MM.1S (cell line): ENCODE data around the gene BRF1.

Experiments used
- DNase-seq: peaks from one replicate; pipeline ENCODE4 v3.0.0-alpha.2; 2015
- H2AFZ ChIP-seq: fragments of 300-600 bp; sonication (generic); 2 replicates; pipeline ENCODE4 v1.6.0; 2016; ENCODE audit warnings: antibody characterized with exemption, low read length
- H3F3A ChIP-seq: fragments of 300-600 bp; sonication (generic); 2 replicates; pipeline ENCODE4 v1.6.1; 2016; ENCODE audit warnings: mild to moderate bottlenecking, antibody characterized with exemption, low read length, moderate library complexity, mixed read lengths; ENCODE audit not compliant: insufficient read depth
- H3K27ac ChIP-seq: fragments of 300-600 bp; sonication (generic); 2 replicates; pipeline ENCODE4 v1.5.1; 2016; ENCODE audit warnings: mild to moderate bottlenecking, low read length
- H3K27me3 ChIP-seq: fragments of 300-600 bp; sonication (generic); replicated peaks from 2 replicates; pipeline ENCODE4 v1.6.0; 2016; ENCODE audit warnings: low read length; ENCODE audit not compliant: insufficient read depth
- H3K36me3 ChIP-seq: fragments of 300-600 bp; sonication (generic); replicated peaks from 2 replicates; pipeline ENCODE4 v1.6.1; 2016; ENCODE audit warnings: mild to moderate bottlenecking, low read length, mixed read lengths; ENCODE audit not compliant: insufficient read depth
- H3K4me1 ChIP-seq: fragments of 300-600 bp; sonication (generic); 2 replicates; pipeline ENCODE4 v1.6.1; 2016; ENCODE audit warnings: low read length, mixed read lengths
- H3K4me2 ChIP-seq: fragments of 300-600 bp; sonication (generic); 2 replicates; pipeline ENCODE4 v1.6.0; 2016; ENCODE audit warnings: low read depth, low read length
- H3K4me3 ChIP-seq: fragments of 300-600 bp; sonication (generic); 2 replicates; pipeline ENCODE4 v1.5.1; 2016; ENCODE audit warnings: low read length, mixed read lengths
- H3K79me2 ChIP-seq: fragments of 300-600 bp; sonication (generic); 2 replicates; pipeline ENCODE4 v1.6.1; 2016; ENCODE audit warnings: mixed run types, low read length, mixed read lengths
- H3K9ac ChIP-seq: fragments of 300-600 bp; sonication (generic); 2 replicates; pipeline ENCODE4 v1.6.1; 2016; ENCODE audit warnings: low read length, mixed read lengths
- H3K9me2 ChIP-seq: fragments of 300-600 bp; sonication (generic); replicated peaks from 2 replicates; pipeline ENCODE4 v1.6.1; 2016; ENCODE audit warnings: mild to moderate bottlenecking, low read length, mixed read lengths; ENCODE audit not compliant: insufficient read depth
- H3K9me3 ChIP-seq: fragments of 300-600 bp; sonication (generic); replicated peaks from 2 replicates; pipeline ENCODE4 v1.6.1; 2016; ENCODE audit warnings: mild to moderate bottlenecking, low read length, mixed read lengths; ENCODE audit not compliant: insufficient read depth
- H4K20me1 ChIP-seq: fragments of 300-600 bp; sonication (generic); 2 replicates; pipeline ENCODE4 v1.6.1; 2016; ENCODE audit warnings: mild to moderate bottlenecking, low read length, moderate library complexity, mixed read lengths; ENCODE audit not compliant: insufficient read depth
- EZH2 ChIP-seq: fragments of 300-600 bp; sonication (generic); optimal IDR thresholded peaks from 2 replicates; pipeline ENCODE3; 2017; ENCODE audit warnings: low read depth, mild to moderate bottlenecking, antibody characterized with exemption, low read length, mixed read lengths
- EZH2phosphoT487 ChIP-seq: fragments of 300-600 bp; sonication (generic); IDR thresholded peaks from 2 replicates; pipeline ENCODE4 v1.6.1; 2018; ENCODE audit warnings: antibody characterized with exemption, low read length
- TF ChIP-seq, protein P1 (sequence below): fragments of 300-600 bp; sonication (generic); IDR thresholded peaks from 2 replicates; pipeline ENCODE4 v1.5.1; 2016; ENCODE audit warnings: antibody characterized with exemption, low read length, mixed read lengths

The BRF1 gene

DNA sequence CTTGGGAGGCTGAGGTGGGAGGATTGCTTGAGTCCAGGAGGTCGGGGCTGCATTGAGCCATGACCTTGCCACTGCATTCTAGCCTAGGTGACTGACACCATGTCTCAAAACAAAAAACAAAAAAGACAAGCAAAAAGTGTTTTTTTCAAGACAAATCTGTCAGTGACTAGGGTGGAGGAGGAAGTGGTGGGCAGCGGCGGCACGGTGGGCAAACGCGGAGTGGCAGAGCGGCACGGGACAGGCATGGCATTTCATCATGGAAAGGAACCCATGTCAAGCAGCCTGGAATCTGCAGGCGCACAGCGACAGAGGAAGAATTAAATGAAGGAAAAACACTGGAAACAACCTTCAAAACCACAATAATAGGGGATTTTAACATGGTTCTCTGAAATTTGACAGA lies 56.5 kb downstream of the BRF1 start:
- no peaks in the 10 kb centered on the region for H3K9me2 ChIP-seq
- no peaks in the 10 kb centered on the region for H4K20me1 ChIP-seq
- H3K4me1 ChIP-seq, result no peaks in the 10 kb centered on the region
- no peak overlapping the region for H3K9ac ChIP-seq
- H3K4me3 ChIP-seq, result no peak overlapping the region
- H3K36me3 ChIP-seq, result no peaks in the 10 kb centered on the region
- H2AFZ ChIP-seq, result no peak overlapping the region
- TF ChIP-seq, protein P1, sequence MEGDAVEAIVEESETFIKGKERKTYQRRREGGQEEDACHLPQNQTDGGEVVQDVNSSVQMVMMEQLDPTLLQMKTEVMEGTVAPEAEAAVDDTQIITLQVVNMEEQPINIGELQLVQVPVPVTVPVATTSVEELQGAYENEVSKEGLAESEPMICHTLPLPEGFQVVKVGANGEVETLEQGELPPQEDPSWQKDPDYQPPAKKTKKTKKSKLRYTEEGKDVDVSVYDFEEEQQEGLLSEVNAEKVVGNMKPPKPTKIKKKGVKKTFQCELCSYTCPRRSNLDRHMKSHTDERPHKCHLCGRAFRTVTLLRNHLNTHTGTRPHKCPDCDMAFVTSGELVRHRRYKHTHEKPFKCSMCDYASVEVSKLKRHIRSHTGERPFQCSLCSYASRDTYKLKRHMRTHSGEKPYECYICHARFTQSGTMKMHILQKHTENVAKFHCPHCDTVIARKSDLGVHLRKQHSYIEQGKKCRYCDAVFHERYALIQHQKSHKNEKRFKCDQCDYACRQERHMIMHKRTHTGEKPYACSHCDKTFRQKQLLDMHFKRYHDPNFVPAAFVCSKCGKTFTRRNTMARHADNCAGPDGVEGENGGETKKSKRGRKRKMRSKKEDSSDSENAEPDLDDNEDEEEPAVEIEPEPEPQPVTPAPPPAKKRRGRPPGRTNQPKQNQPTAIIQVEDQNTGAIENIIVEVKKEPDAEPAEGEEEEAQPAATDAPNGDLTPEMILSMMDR, result no peak
- TF ChIP-seq EZH2 (no peak), EZH2phosphoT487 (no peak)
- no peaks in the 10 kb centered on the region for H3F3A ChIP-seq
- no peak overlapping the region for H3K4me2 ChIP-seq
- no peaks in the 10 kb centered on the region for H3K79me2 ChIP-seq
- H3K27ac ChIP-seq, result no peak overlapping the region
- no peak for DNase-seq
- H3K27me3 ChIP-seq, result no peaks in the 10 kb centered on the region
- no peaks in the 10 kb centered on the region for H3K9me3 ChIP-seq

DNA sequence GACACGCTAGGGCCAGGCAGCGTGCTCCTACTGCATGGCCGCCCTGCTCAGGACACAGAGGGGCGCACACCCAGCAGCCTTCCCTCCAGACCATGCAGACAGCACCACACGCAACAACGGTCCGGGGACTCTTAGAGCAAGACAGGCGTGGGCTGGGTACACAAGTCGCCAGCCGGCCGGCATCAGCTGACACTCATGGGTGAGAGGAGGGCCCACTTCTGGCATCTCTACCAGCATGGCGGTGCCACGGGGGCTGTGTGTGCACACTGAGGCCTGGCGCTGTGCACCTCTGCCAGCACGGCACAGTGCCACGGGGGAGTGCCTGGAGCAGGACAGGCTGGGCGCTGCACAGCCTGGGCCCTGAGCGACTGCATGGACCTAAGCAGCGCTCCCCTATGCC lies 59.2 kb downstream of the BRF1 start:
- H3K9me3 ChIP-seq, result no peaks in the 10 kb centered on the region
- H3K4me1 ChIP-seq, result no peaks in the 10 kb centered on the region
- H3K4me2 ChIP-seq, result no peak overlapping the region
- no peaks in the 10 kb centered on the region for H3F3A ChIP-seq
- no peak overlapping the region for H3K4me3 ChIP-seq
- no peak overlapping the region for H3K27ac ChIP-seq
- H3K36me3 ChIP-seq, result no peaks in the 10 kb centered on the region
- no peak overlapping the region for H3K9ac ChIP-seq
- no peaks in the 10 kb centered on the region for H4K20me1 ChIP-seq
- DNase-seq, result no peak
- H2AFZ ChIP-seq, result no peak overlapping the region
- no peaks in the 10 kb centered on the region for H3K27me3 ChIP-seq
- TF ChIP-seq EZH2 (no peak), EZH2phosphoT487 (no peak)
- TF ChIP-seq, protein P1, result no peak
- H3K9me2 ChIP-seq, result no peaks in the 10 kb centered on the region
- H3K79me2 ChIP-seq, result no peaks in the 10 kb centered on the region

DNA sequence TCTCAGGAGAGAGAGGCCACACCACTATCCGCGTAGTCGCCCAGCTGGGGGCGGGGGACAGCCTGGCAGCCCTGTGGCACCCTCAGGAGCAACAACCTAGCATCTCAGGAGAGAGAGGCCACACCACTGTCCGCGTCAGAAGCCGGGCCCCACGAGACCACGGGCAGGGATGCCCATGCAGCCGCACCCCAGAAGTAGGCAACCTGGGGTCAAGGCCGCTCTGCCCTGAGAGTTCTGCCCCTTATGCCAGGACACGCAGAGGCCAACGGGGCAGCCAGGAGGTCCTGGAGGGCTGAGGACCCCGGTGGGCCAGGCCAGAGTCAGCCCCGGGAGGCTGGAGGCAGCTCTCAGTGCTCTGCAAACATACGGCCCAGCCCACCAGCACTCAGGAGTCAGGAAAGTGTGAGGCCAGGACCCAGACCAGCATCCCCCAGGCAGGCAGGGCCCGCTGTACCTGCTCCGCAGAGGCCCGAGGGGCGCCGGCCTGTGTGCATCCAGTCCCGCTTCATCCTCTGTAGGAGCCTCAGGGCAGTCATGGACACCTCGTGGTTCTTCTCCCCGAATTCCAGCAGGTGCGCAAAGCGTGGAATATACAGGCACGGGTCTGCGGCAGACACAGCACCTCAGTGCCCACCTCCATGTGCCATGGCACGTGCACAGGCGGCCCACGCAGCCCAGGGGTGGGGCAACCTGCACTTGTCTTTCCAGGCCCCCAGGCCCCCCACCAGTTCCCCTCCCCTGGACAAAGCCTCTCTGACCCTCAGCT lies 59.8 kb downstream of the BRF1 start:
- no peak overlapping the region for H3K27ac ChIP-seq
- no peaks in the 10 kb centered on the region for H3K9me3 ChIP-seq
- H3K4me2 ChIP-seq, result no peak overlapping the region
- H3K36me3 ChIP-seq, result no peaks in the 10 kb centered on the region
- TF ChIP-seq EZH2phosphoT487 (no peak), EZH2 (no peak)
- TF ChIP-seq, protein P1, result no peak
- no peak overlapping the region for H2AFZ ChIP-seq
- no peaks in the 10 kb centered on the region for H3K4me1 ChIP-seq
- DNase-seq, result no peak
- no peaks in the 10 kb centered on the region for H3K9me2 ChIP-seq
- H3K27me3 ChIP-seq, result no peaks in the 10 kb centered on the region
- no peaks in the 10 kb centered on the region for H4K20me1 ChIP-seq
- no peak overlapping the region for H3K4me3 ChIP-seq
- no peak overlapping the region for H3K9ac ChIP-seq
- H3K79me2 ChIP-seq, result no peaks in the 10 kb centered on the region
- no peaks in the 10 kb centered on the region for H3F3A ChIP-seq
